HG02852 (cell line): ENCODE results near the gene YTHDC2.
A peak's percentile ranks its signal among the peaks of the same experiment; 100 is the strongest.
"Not testable (repeated sequence)": the region's sequence is repeated elsewhere in the genome, so short reads cannot be mapped to it uniquely, and the experiment has no call there.

Experiments
- ATAC-seq: cut with Tn5 transposase; IDR thresholded peaks from one replicate; pipeline ENCODE4 v1.9.1; 2021; ENCODE audit warnings: mild to moderate bottlenecking, moderate library complexity; ENCODE audit not compliant: unreplicated experiment

The YTHDC2 gene

GRCh38 chr5:113600255-113600905 is 86.9 kb downstream of the YTHDC2 start:
- no peak for ATAC-seq

- no peak for ATAC-seq
These were observed 87.9 kb downstream of the YTHDC2 start for GRCh38 chr5:113601423-113601822.

GRCh38 chr5:113603246-113603645 is 89.8 kb downstream of the YTHDC2 start:
- not testable (repeated sequence) for ATAC-seq

- peak; percentile 92 for ATAC-seq
These were observed 93.0 kb downstream of the YTHDC2 start for GRCh38 chr5:113606298-113607134.

GRCh38 chr5:113607361-113607760 is 93.9 kb downstream of the YTHDC2 start:
- no peak for ATAC-seq

GRCh38 chr5:113608113-113608596 is 94.7 kb downstream of the YTHDC2 start:
- no peak for ATAC-seq

GRCh38 chr5:113612060-113612496 is 98.6 kb downstream of the YTHDC2 start:
- peak; percentile 79 for ATAC-seq

- ATAC-seq = no peak
These were observed 100.7 kb downstream of the YTHDC2 start for GRCh38 chr5:113614191-113614590.

GRCh38 chr5:113615708-113616107 is 102.2 kb downstream of the YTHDC2 start:
- no peak for ATAC-seq

- no peak for ATAC-seq
These were observed 103.8 kb downstream of the YTHDC2 start for GRCh38 chr5:113617191-113617796.

- ATAC-seq = no peak
These were observed 119.5 kb downstream of the YTHDC2 start for GRCh38 chr5:113632996-113633395.

- no peak for ATAC-seq
These were observed 121.5 kb downstream of the YTHDC2 start for GRCh38 chr5:113634957-113635356.

GRCh38 chr5:113641715-113642114 is 128.2 kb downstream of the YTHDC2 start:
- no peak for ATAC-seq
